MM.1S (cell line): ENCODE data around the gene KIAA1191.
"Not testable (repeated sequence)": the region's sequence is repeated elsewhere in the genome, so short reads cannot be mapped to it uniquely, and the experiment has no call there.

Experiments used
- DNase-seq: peaks from one replicate; pipeline ENCODE4 v3.0.0-alpha.2; 2015
- H2AFZ ChIP-seq: fragments of 300-600 bp; sonication (generic); 2 replicates; pipeline ENCODE4 v1.6.0; 2016; ENCODE audit warnings: antibody characterized with exemption, low read length
- H3F3A ChIP-seq: fragments of 300-600 bp; sonication (generic); 2 replicates; pipeline ENCODE4 v1.6.1; 2016; ENCODE audit warnings: mild to moderate bottlenecking, antibody characterized with exemption, low read length, moderate library complexity, mixed read lengths; ENCODE audit not compliant: insufficient read depth
- H3K27ac ChIP-seq: fragments of 300-600 bp; sonication (generic); 2 replicates; pipeline ENCODE4 v1.5.1; 2016; ENCODE audit warnings: mild to moderate bottlenecking, low read length
- H3K27me3 ChIP-seq: fragments of 300-600 bp; sonication (generic); replicated peaks from 2 replicates; pipeline ENCODE4 v1.6.0; 2016; ENCODE audit warnings: low read length; ENCODE audit not compliant: insufficient read depth
- H3K36me3 ChIP-seq: fragments of 300-600 bp; sonication (generic); replicated peaks from 2 replicates; pipeline ENCODE4 v1.6.1; 2016; ENCODE audit warnings: mild to moderate bottlenecking, low read length, mixed read lengths; ENCODE audit not compliant: insufficient read depth
- H3K4me1 ChIP-seq: fragments of 300-600 bp; sonication (generic); 2 replicates; pipeline ENCODE4 v1.6.1; 2016; ENCODE audit warnings: low read length, mixed read lengths
- H3K4me2 ChIP-seq: fragments of 300-600 bp; sonication (generic); 2 replicates; pipeline ENCODE4 v1.6.0; 2016; ENCODE audit warnings: low read depth, low read length
- H3K4me3 ChIP-seq: fragments of 300-600 bp; sonication (generic); 2 replicates; pipeline ENCODE4 v1.5.1; 2016; ENCODE audit warnings: low read length, mixed read lengths
- H3K79me2 ChIP-seq: fragments of 300-600 bp; sonication (generic); 2 replicates; pipeline ENCODE4 v1.6.1; 2016; ENCODE audit warnings: mixed run types, low read length, mixed read lengths
- H3K9ac ChIP-seq: fragments of 300-600 bp; sonication (generic); 2 replicates; pipeline ENCODE4 v1.6.1; 2016; ENCODE audit warnings: low read length, mixed read lengths
- H3K9me2 ChIP-seq: fragments of 300-600 bp; sonication (generic); replicated peaks from 2 replicates; pipeline ENCODE4 v1.6.1; 2016; ENCODE audit warnings: mild to moderate bottlenecking, low read length, mixed read lengths; ENCODE audit not compliant: insufficient read depth
- H3K9me3 ChIP-seq: fragments of 300-600 bp; sonication (generic); replicated peaks from 2 replicates; pipeline ENCODE4 v1.6.1; 2016; ENCODE audit warnings: mild to moderate bottlenecking, low read length, mixed read lengths; ENCODE audit not compliant: insufficient read depth
- H4K20me1 ChIP-seq: fragments of 300-600 bp; sonication (generic); 2 replicates; pipeline ENCODE4 v1.6.1; 2016; ENCODE audit warnings: mild to moderate bottlenecking, low read length, moderate library complexity, mixed read lengths; ENCODE audit not compliant: insufficient read depth
- CTCF ChIP-seq: fragments of 300-600 bp; sonication (generic); IDR thresholded peaks from 2 replicates; pipeline ENCODE4 v1.5.1; 2016; ENCODE audit warnings: antibody characterized with exemption, low read length, mixed read lengths
- EZH2 ChIP-seq: fragments of 300-600 bp; sonication (generic); optimal IDR thresholded peaks from 2 replicates; pipeline ENCODE3; 2017; ENCODE audit warnings: low read depth, mild to moderate bottlenecking, antibody characterized with exemption, low read length, mixed read lengths
- EZH2phosphoT487 ChIP-seq: fragments of 300-600 bp; sonication (generic); IDR thresholded peaks from 2 replicates; pipeline ENCODE4 v1.6.1; 2018; ENCODE audit warnings: antibody characterized with exemption, low read length

Gene KIAA1191

GRCh38 chr5:176408590-176408989 lies 47.0 kb upstream of the KIAA1191 start:
- H3K9me2 ChIP-seq, result no peaks in the 10 kb centered on the region
- H3K27ac ChIP-seq, result no peak overlapping the region
- H3K9me3 ChIP-seq, result no peaks in the 10 kb centered on the region
- H2AFZ ChIP-seq, result no peak overlapping the region
- H3K4me3 ChIP-seq, result no peak overlapping the region
- H3K4me2 ChIP-seq, result no peak overlapping the region
- H3K79me2 ChIP-seq, result peaks cover 32% of the 10 kb centered on the region
- H4K20me1 ChIP-seq, result no peaks in the 10 kb centered on the region
- no peak for DNase-seq
- H3F3A ChIP-seq, result peaks cover 17% of the 10 kb centered on the region
- H3K9ac ChIP-seq, result no peak overlapping the region
- peaks cover 33% of the 10 kb centered on the region for H3K4me1 ChIP-seq
- no peaks in the 10 kb centered on the region; the same call in 1 of the 2 replicates for H3K36me3 ChIP-seq
- TF ChIP-seq EZH2phosphoT487, result no peak
- TF ChIP-seq EZH2, result no peak
- no peaks in the 10 kb centered on the region for H3K27me3 ChIP-seq

- Histone ChIP-seq H3K79me2 (peaks cover 28% of the 10 kb centered on the region), H3K4me1 (peaks cover 33% of the 10 kb centered on the region), H3F3A (peaks cover 17% of the 10 kb centered on the region)
- H3K9me3 ChIP-seq, H4K20me1 ChIP-seq, H3K27ac ChIP-seq, H3K9ac ChIP-seq, H3K9me2 ChIP-seq, H3K4me2 ChIP-seq, H3K4me3 ChIP-seq, H2AFZ ChIP-seq, DNase-seq, H3K27me3 ChIP-seq, H3K36me3 ChIP-seq: not testable (repeated sequence)
Observed at GRCh38 chr5:176408252-176408573, 46.6 kb upstream of the KIAA1191 start.

- no peaks in the 10 kb centered on the region for H3K9me2 ChIP-seq
- H2AFZ ChIP-seq, result no peak overlapping the region
- H3K9ac ChIP-seq, result peak overlapping the region; percentile 36; the same call in 1 of the 2 replicates
- no peaks in the 10 kb centered on the region; the same call in 1 of the 2 replicates for H3K36me3 ChIP-seq
- no peak for DNase-seq
- H3K27ac ChIP-seq, result peak overlapping the region; percentile 87
- H3K4me3 ChIP-seq, result no peak overlapping the region
- peak overlapping the region; percentile 79; the same call in 1 of the 2 replicates for H3K4me2 ChIP-seq
- no peaks in the 10 kb centered on the region for H4K20me1 ChIP-seq
- peaks cover 22% of the 10 kb centered on the region for H3K79me2 ChIP-seq
- no peaks in the 10 kb centered on the region for H3K9me3 ChIP-seq
- peaks cover 33% of the 10 kb centered on the region for H3K4me1 ChIP-seq
- TF ChIP-seq EZH2 (no peak), EZH2phosphoT487 (no peak), CTCF (no peak)
- no peaks in the 10 kb centered on the region for H3K27me3 ChIP-seq
- peaks cover 17% of the 10 kb centered on the region for H3F3A ChIP-seq
Observed at GRCh38 chr5:176407456-176408251, 46.1 kb upstream of the KIAA1191 start.

GRCh38 chr5:176406436-176407052 lies 45.0 kb upstream of the KIAA1191 start:
- H3K4me2 ChIP-seq, result peak overlapping the region; percentile 79
- peak overlapping the region; percentile 39 for H3K4me3 ChIP-seq
- no peaks in the 10 kb centered on the region for H3K9me3 ChIP-seq
- TF ChIP-seq CTCF (peak; percentile 43), EZH2phosphoT487 (no peak), EZH2 (no peak)
- peak overlapping the region; percentile 87 for H3K27ac ChIP-seq
- peak; percentile 92 for DNase-seq
- peaks cover 16% of the 10 kb centered on the region for H3K79me2 ChIP-seq
- no peaks in the 10 kb centered on the region for H3K9me2 ChIP-seq
- 0 out of 2 replicates have a peak overlapping the region, but pooled peaks have one; percentile 19 for H2AFZ ChIP-seq
- peaks cover 31% of the 10 kb centered on the region for H3K4me1 ChIP-seq
- H4K20me1 ChIP-seq, result no peaks in the 10 kb centered on the region
- peak overlapping the region; percentile 36; the same call in 1 of the 2 replicates for H3K9ac ChIP-seq
- no peaks in the 10 kb centered on the region; the same call in 1 of the 2 replicates for H3K36me3 ChIP-seq
- no peaks in the 10 kb centered on the region for H3K27me3 ChIP-seq
- peaks cover 17% of the 10 kb centered on the region for H3F3A ChIP-seq
